Progenitor cell of endocrine pancreas (in vitro differentiated cells): Measurements from ENCODE around the gene CTNNA2. TPM values are rescaled to one million over a fixed set of nuclear protein-coding genes. Genes with fewer than 3 reads are reported as not detected.

ENCODE experiments used
- DNase-seq: peaks from one replicate; pipeline ENCODE4 v3.0.0; 2021; ENCODE audit warnings: low spot score; ENCODE audit not compliant: unreplicated experiment
- H3K27ac Mint-ChIP-seq: 2 replicates; pipeline ENCODE4 v1.8.0; 2021; ENCODE audit warnings: mild to moderate bottlenecking, moderate library complexity, mixed read lengths
- H3K27me3 Mint-ChIP-seq: 2 replicates; pipeline ENCODE4 v1.8.0; 2021; ENCODE audit warnings: mixed read lengths
- H3K36me3 Mint-ChIP-seq: 2 replicates; pipeline ENCODE4 v1.8.0; 2022; ENCODE audit warnings: mixed read lengths; ENCODE audit not compliant: insufficient read depth
- H3K4me1 Mint-ChIP-seq: 2 replicates; pipeline ENCODE4 v1.8.0; 2021; ENCODE audit warnings: low read depth, mixed read lengths
- H3K4me3 Mint-ChIP-seq: 2 replicates; pipeline ENCODE4 v1.8.0; 2021; ENCODE audit warnings: low read depth, mild to moderate bottlenecking, moderate library complexity, mixed read lengths
- H3K9me3 Mint-ChIP-seq: 2 replicates; pipeline ENCODE4 v1.8.0; 2021; ENCODE audit warnings: low read depth, mixed read lengths
- CTCF ChIP-seq: fragments of 200-600 bp; sonication (generic); IDR thresholded peaks from one replicate; pipeline ENCODE4 v1.5.0; 2021; ENCODE audit warnings: antibody characterized with exemption, mild to moderate bottlenecking; ENCODE audit not compliant: unreplicated experiment
- total RNA-seq: library from RNA; stranded (reverse); gene quantifications from 2 replicates; pipeline ENCODE4 v1.2.1, GENCODE V29; 2021

The CTNNA2 gene
- total RNA-seq, 1 donor from 2014 or later, result 10.2 TPM

GRCh38 chr2:79975791-79976565, 463.1 kb downstream of the CTNNA2 start:
- no peak for TF ChIP-seq CTCF
- Mint-ChIP-seq H3K36me3 (no peaks in the 10 kb centered on the region), H3K4me1 (peaks cover 2% of the 10 kb centered on the region), H3K9me3 (no peaks in the 10 kb centered on the region), H3K4me3 (no peak overlapping the region), H3K27ac (no peak overlapping the region), H3K27me3 (no peaks in the 10 kb centered on the region)
- no peak for DNase-seq

GRCh38 chr2:79977792-79978191, 464.9 kb downstream of the CTNNA2 start:
- DNase-seq, result no peak
- Mint-ChIP-seq H3K9me3 (no peaks in the 10 kb centered on the region), H3K4me1 (peaks cover 2% of the 10 kb centered on the region), H3K4me3 (no peak overlapping the region), H3K27me3 (no peaks in the 10 kb centered on the region), H3K27ac (no peak overlapping the region), H3K36me3 (no peaks in the 10 kb centered on the region)
- TF ChIP-seq CTCF, result no peak

GRCh38 chr2:79980116-79980515, 467.3 kb downstream of the CTNNA2 start:
- TF ChIP-seq CTCF, result no peak
- no peak overlapping the region for H3K27ac Mint-ChIP-seq
- peaks cover 2% of the 10 kb centered on the region for H3K4me1 Mint-ChIP-seq
- no peaks in the 10 kb centered on the region for H3K9me3 Mint-ChIP-seq
- no peak overlapping the region for H3K4me3 Mint-ChIP-seq
- DNase-seq, result no peak
- H3K36me3 Mint-ChIP-seq, result no peaks in the 10 kb centered on the region
- H3K27me3 Mint-ChIP-seq, result no peaks in the 10 kb centered on the region

- Mint-ChIP-seq H3K9me3 (no peaks in the 10 kb centered on the region), H3K36me3 (no peaks in the 10 kb centered on the region)
Measured at GRCh38 chr2:79980816-79981215, 468.0 kb downstream of the CTNNA2 start.

DNA sequence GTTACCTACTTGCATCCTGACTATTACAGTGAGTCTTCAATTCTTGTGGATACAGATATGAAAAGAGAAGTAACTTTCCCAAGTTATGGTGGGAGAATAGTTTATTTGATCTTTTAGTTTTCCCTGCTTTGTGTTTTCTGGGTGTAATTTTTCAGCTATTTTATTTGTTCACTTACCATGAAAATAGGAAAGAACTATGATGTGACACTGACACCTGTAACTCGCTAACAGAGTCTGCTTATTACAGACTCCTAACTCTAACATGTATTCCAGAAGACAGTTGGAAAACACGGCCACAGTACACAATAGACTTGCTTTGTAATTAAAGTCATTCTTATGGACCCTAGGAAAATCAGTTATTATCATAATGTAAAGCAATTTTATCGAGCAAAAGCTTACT, 468.5 kb downstream of the CTNNA2 start:
- TF ChIP-seq CTCF, result no peak
- H3K4me1 Mint-ChIP-seq, result peaks cover 2% of the 10 kb centered on the region

More at GRCh38 chr2:79980816-79981215, 468.0 kb downstream of the CTNNA2 start:
- no peak overlapping the region for H3K27ac Mint-ChIP-seq
- no peak for TF ChIP-seq CTCF
- H3K4me1 Mint-ChIP-seq, result peaks cover 2% of the 10 kb centered on the region
- DNase-seq, result no peak
- no peaks in the 10 kb centered on the region for H3K27me3 Mint-ChIP-seq
- H3K4me3 Mint-ChIP-seq, result no peak overlapping the region

More for the DNA sequence above, 468.5 kb downstream of the CTNNA2 start:
- H3K27me3 Mint-ChIP-seq, result no peaks in the 10 kb centered on the region
- no peak overlapping the region for H3K27ac Mint-ChIP-seq
- no peak overlapping the region for H3K4me3 Mint-ChIP-seq
- H3K36me3 Mint-ChIP-seq, result no peaks in the 10 kb centered on the region
- no peaks in the 10 kb centered on the region for H3K9me3 Mint-ChIP-seq
- no peak for DNase-seq
